Fibroblast of lung (primary cell): ENCODE data around the gene SUFU. TPM values are rescaled to one million over a fixed set of nuclear protein-coding genes. Genes with fewer than 3 reads are reported as not detected.

ENCODE experiments used
- DNase-seq, 2 donors: peaks; one replicate each; pipeline versions ENCODE4 v3.0.0 to v3.0.0-alpha.2; 2010; ENCODE audit warnings: low read depth in 2 of 2
- H2AFZ ChIP-seq: 2 replicates; pipeline ENCODE4 v1.5.1; 2012; ENCODE audit warnings: low read length, control low read depth, inconsistent platforms
- H3K27ac ChIP-seq: 2 replicates; pipeline ENCODE4 v1.5.1; 2011; ENCODE audit warnings: low read length, control low read depth; ENCODE audit not compliant: insufficient read depth
- H3K27me3 ChIP-seq: 2 replicates; pipeline ENCODE4 v1.5.1; 2011; ENCODE audit warnings: mild to moderate bottlenecking, low read length; ENCODE audit not compliant: control insufficient read depth, insufficient read depth
- H3K36me3 ChIP-seq: 2 replicates; pipeline ENCODE4 v1.5.1; 2011; ENCODE audit warnings: low read length; ENCODE audit not compliant: control insufficient read depth, insufficient read depth
- H3K4me1 ChIP-seq: 2 replicates; pipeline ENCODE4 v1.5.1; 2011; ENCODE audit warnings: low read length; ENCODE audit not compliant: control insufficient read depth, insufficient read depth; ENCODE audit errors: extremely low read depth
- H3K4me2 ChIP-seq: 2 replicates; pipeline ENCODE4 v1.5.1; 2011; ENCODE audit warnings: low read length, control low read depth; ENCODE audit not compliant: insufficient read depth; ENCODE audit errors: extremely low read depth
- H3K4me3 ChIP-seq, 4 experiments: fragments of 200-600 bp in 1 of 4; sonication (generic) in 1 of 4; replicated peaks in 1 of 4; 2 replicates each; pipeline ENCODE4 v1.5.1; 2011 to 2016; ENCODE audit warnings: low read length in 4 of 4, low read depth in 3 of 4, mild to moderate bottlenecking in 3 of 4, control low read depth in 2 of 4, inconsistent platforms in 1 of 4, mixed read lengths in 1 of 4; ENCODE audit not compliant: insufficient read depth in 1 of 4; ENCODE audit errors: control extremely low read depth in 1 of 4
- H3K79me2 ChIP-seq: 2 replicates; pipeline ENCODE4 v1.5.1; 2012; ENCODE audit warnings: mild to moderate bottlenecking, low read length, inconsistent platforms; ENCODE audit not compliant: control insufficient read depth, insufficient read depth
- H3K9ac ChIP-seq: 2 replicates; pipeline ENCODE4 v1.5.1; 2011; ENCODE audit warnings: mild to moderate bottlenecking, low read length, control low read depth; ENCODE audit not compliant: insufficient read depth
- H3K9me3 ChIP-seq: 2 replicates; pipeline ENCODE4 v1.5.1; 2012; ENCODE audit warnings: low read depth, low read length; ENCODE audit not compliant: control insufficient read depth, insufficient read depth
- H4K20me1 ChIP-seq: 2 replicates; pipeline ENCODE4 v1.5.1; 2011; ENCODE audit warnings: low read length; ENCODE audit not compliant: control insufficient read depth, insufficient read depth; ENCODE audit errors: extremely low read depth
- CTCF ChIP-seq, 2 donors: IDR thresholded peaks in 1 of 2; conservative IDR thresholded peaks in 1 of 2; 1 replicate in 1 of 2; 2 replicates in 1 of 2; pipeline ENCODE4 v1.5.1; 2011 to 2012; ENCODE audit warnings: low read length in 2 of 2, control low read depth in 1 of 2, inconsistent platforms in 1 of 2, low read depth in 1 of 2, mild to moderate bottlenecking in 1 of 2
- EZH2 ChIP-seq: IDR thresholded peaks from 2 replicates; pipeline ENCODE4 v1.5.1; 2012; ENCODE audit warnings: low read length, control low read depth, mild to moderate bottlenecking; ENCODE audit errors: missing control alignments
- polyA plus RNA-seq, 2 donors: library from polyadenylated mRNA; depleted of rRNA in 1 of 2; stranded (reverse) in 1 of 2; unstranded in 1 of 2; fragments of >200 nt; gene quantifications; 2 replicates each; pipeline ENCODE4 v1.2.1, GENCODE V29; 2011 to 2012; ENCODE audit warnings: missing spikeins in 1 of 2
- total RNA-seq: library from RNA; depleted of rRNA; stranded (reverse); fragments of >200 nt; gene quantifications from 2 replicates; pipeline ENCODE4 v1.2.1, GENCODE V29; 2014

SUFU gene
- total and polyA plus RNA-seq, 2 donors (not counting 1 experiment from before 2014, with no cell fraction given): 4.3 to 5.6 TPM

- H3K4me3 ChIP-seq: no peak overlapping the region
- H3K9me3 ChIP-seq: no peaks in the 10 kb centered on the region
- no peak overlapping the region for H3K4me2 ChIP-seq
- no peaks in the 10 kb centered on the region for H4K20me1 ChIP-seq
- H2AFZ ChIP-seq: no peak overlapping the region
- peaks cover 4% of the 10 kb centered on the region for H3K36me3 ChIP-seq
- DNase-seq: peak; percentile 72 to 92
- TF ChIP-seq CTCF (conservative IDR thresholded peaks at IDR 0.05 in 1 of 2, IDR thresholded peaks at IDR 0.05 in 1 of 2; ENCODE audit: low read depth in 1 of 2, low read length in 2 of 2) (no peak), EZH2 (no peak)
- H3K27ac ChIP-seq: peak overlapping the region; percentile 52
- no peaks in the 10 kb centered on the region for H3K27me3 ChIP-seq
- H3K4me1 ChIP-seq: peaks cover 16% of the 10 kb centered on the region
- H3K9ac ChIP-seq: no peak overlapping the region
- no peaks in the 10 kb centered on the region for H3K79me2 ChIP-seq
These were observed 100.7 kb downstream of the SUFU start for GRCh38 chr10:102604439-102604841.

- no peak for TF ChIP-seq CTCF (conservative IDR thresholded peaks at IDR 0.05 in 1 of 2, IDR thresholded peaks at IDR 0.05 in 1 of 2; ENCODE audit: low read depth in 1 of 2, low read length in 2 of 2)
- no peak for TF ChIP-seq EZH2
- H3K4me1 ChIP-seq: peaks cover 19% of the 10 kb centered on the region
- H3K9ac ChIP-seq: no peak overlapping the region
- no peaks in the 10 kb centered on the region for H3K9me3 ChIP-seq
- H3K36me3 ChIP-seq: peaks cover 4% of the 10 kb centered on the region
- no peak overlapping the region for H3K4me3 ChIP-seq
- no peaks in the 10 kb centered on the region for H3K27me3 ChIP-seq
- H3K4me2 ChIP-seq: no peak overlapping the region
- H3K27ac ChIP-seq: no peak overlapping the region
- H4K20me1 ChIP-seq: no peaks in the 10 kb centered on the region
- DNase-seq: peak in 1 of 2 donors; percentile 64
- H2AFZ ChIP-seq: no peak overlapping the region
- H3K79me2 ChIP-seq: no peaks in the 10 kb centered on the region
These were observed 101.9 kb downstream of the SUFU start for GRCh38 chr10:102605712-102606111.

GRCh38 chr10:102608487-102608886, 104.7 kb downstream of the SUFU start:
- Histone ChIP-seq H3K4me2 (no peak overlapping the region), H3K9me3 (no peaks in the 10 kb centered on the region), H3K36me3 (peaks cover 3% of the 10 kb centered on the region), H4K20me1 (no peaks in the 10 kb centered on the region), H3K9ac (no peak overlapping the region), H3K27me3 (no peaks in the 10 kb centered on the region), H3K27ac (no peak overlapping the region), H3K4me3 (no peak overlapping the region), H2AFZ (no peak overlapping the region), H3K4me1 (peaks cover 21% of the 10 kb centered on the region), H3K79me2 (no peaks in the 10 kb centered on the region)
- DNase-seq: no peak
- TF ChIP-seq EZH2 (no peak), CTCF (conservative IDR thresholded peaks at IDR 0.05 in 1 of 2, IDR thresholded peaks at IDR 0.05 in 1 of 2; ENCODE audit: low read depth in 1 of 2, low read length in 2 of 2) (no peak)
